ENCODE measurements around the gene MOB3C. TPM values are rescaled to one million over a fixed set of nuclear protein-coding genes. Genes with fewer than 3 reads are reported as not detected.

MOB3C gene
- total RNA-seq, 1 experiment from 2014 or later, result 13.2 TPM

- no peaks in the 10 kb centered on the region for H3F3A ChIP-seq (ENCODE audit: low read length, unreplicated experiment)
- ChIA-PET CTCF (no interaction called here), POLR2A (ENCODE audit: unreplicated experiment) (no interaction called here)
- no peak overlapping the region for H3K4me3 ChIP-seq (ENCODE audit: low read length)
- intact Hi-C loops (cut with micrococcal nuclease), result no loop called here
- no peaks in the 10 kb centered on the region for H3K79me2 ChIP-seq (ENCODE audit: low read length)
- H3K27ac ChIP-seq (ENCODE audit: low read length), result no peak overlapping the region
- no peak overlapping the region for H3K4me2 ChIP-seq (ENCODE audit: low read length)
- H3K9ac ChIP-seq (ENCODE audit: low read length), result no peak overlapping the region
- ATAC-seq (no peak), DNase-seq (no peak)
- no peaks in the 10 kb centered on the region; the same call in 1 of the 2 replicates for H3K36me3 ChIP-seq (ENCODE audit: low read depth, low read length)
- no TSS peak for BruUV-seq (replicated peaks)
- H3K27me3 ChIP-seq (ENCODE audit: low read length), result no peaks in the 10 kb centered on the region
- TF ChIP-seq, protein P1, sequence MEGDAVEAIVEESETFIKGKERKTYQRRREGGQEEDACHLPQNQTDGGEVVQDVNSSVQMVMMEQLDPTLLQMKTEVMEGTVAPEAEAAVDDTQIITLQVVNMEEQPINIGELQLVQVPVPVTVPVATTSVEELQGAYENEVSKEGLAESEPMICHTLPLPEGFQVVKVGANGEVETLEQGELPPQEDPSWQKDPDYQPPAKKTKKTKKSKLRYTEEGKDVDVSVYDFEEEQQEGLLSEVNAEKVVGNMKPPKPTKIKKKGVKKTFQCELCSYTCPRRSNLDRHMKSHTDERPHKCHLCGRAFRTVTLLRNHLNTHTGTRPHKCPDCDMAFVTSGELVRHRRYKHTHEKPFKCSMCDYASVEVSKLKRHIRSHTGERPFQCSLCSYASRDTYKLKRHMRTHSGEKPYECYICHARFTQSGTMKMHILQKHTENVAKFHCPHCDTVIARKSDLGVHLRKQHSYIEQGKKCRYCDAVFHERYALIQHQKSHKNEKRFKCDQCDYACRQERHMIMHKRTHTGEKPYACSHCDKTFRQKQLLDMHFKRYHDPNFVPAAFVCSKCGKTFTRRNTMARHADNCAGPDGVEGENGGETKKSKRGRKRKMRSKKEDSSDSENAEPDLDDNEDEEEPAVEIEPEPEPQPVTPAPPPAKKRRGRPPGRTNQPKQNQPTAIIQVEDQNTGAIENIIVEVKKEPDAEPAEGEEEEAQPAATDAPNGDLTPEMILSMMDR (conservative IDR thresholded peaks at IDR 0.05; ENCODE audit: low read depth, low read length), result no peak
- TF ChIP-seq EZH2 (IDR thresholded peaks at IDR 0.05; ENCODE audit: low read length, unreplicated experiment) (no peak), EZH2phosphoT487 (IDR thresholded peaks at IDR 0.05; ENCODE audit: borderline replicate concordance, low read length) (no peak)
- H2AFZ ChIP-seq (ENCODE audit: low read length), result no peak overlapping the region
- peaks cover 5% of the 10 kb centered on the region; the same call in 1 of the 2 replicates for H3K4me1 ChIP-seq (ENCODE audit: insufficient read depth, low read length)
- H3K9me3 ChIP-seq (ENCODE audit: low read length), result no peaks in the 10 kb centered on the region
- no peaks in the 10 kb centered on the region for H4K20me1 ChIP-seq (ENCODE audit: low read length)
- H3K9me2 ChIP-seq (replicated peaks; ENCODE audit: low read length), result no peaks in the 10 kb centered on the region
Observed at GRCh38 chr1:46569884-46570725, 46.5 kb downstream of the MOB3C start.

DNA sequence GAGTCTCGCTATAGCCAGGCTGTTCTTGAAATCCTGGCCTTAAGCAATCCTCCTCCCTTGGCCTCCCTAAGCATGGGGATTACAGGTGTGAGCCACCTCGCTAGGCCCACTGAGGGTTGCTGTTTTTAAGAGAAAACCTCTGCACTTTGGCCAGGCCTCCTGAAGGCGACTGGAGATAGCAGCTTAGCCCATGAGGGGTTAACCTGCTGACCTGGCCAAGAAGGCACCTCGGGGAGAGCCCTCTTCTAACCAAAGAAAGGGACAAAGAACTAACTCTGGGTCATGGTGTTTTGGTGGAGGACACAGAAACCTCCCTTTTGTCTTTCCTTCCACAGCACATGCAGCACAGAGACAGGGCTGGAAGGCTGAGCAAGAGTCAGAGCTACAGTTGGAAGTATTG lies 47.5 kb downstream of the MOB3C start:
- no peaks in the 10 kb centered on the region for H3K9me2 ChIP-seq (replicated peaks; ENCODE audit: low read length)
- POLR2A ChIA-PET (ENCODE audit: unreplicated experiment), result no interaction called here
- no peak for DNase-seq
- no peak overlapping the region for H3K4me2 ChIP-seq (ENCODE audit: low read length)
- CTCF ChIA-PET, result no interaction called here
- no peak for ATAC-seq
- H3K79me2 ChIP-seq (ENCODE audit: low read length), result no peaks in the 10 kb centered on the region
- TF ChIP-seq EZH2phosphoT487 (IDR thresholded peaks at IDR 0.05; ENCODE audit: borderline replicate concordance, low read length) (no peak), EZH2 (IDR thresholded peaks at IDR 0.05; ENCODE audit: low read length, unreplicated experiment) (no peak)
- TF ChIP-seq, protein P1 (conservative IDR thresholded peaks at IDR 0.05; ENCODE audit: low read depth, low read length), result no peak
- H3K4me1 ChIP-seq (ENCODE audit: insufficient read depth, low read length), result peaks cover 5% of the 10 kb centered on the region; the same call in 1 of the 2 replicates
- H3K27me3 ChIP-seq (ENCODE audit: low read length), result no peaks in the 10 kb centered on the region
- H3K9me3 ChIP-seq (ENCODE audit: low read length), result no peaks in the 10 kb centered on the region
- no peaks in the 10 kb centered on the region for H4K20me1 ChIP-seq (ENCODE audit: low read length)
- BruUV-seq (replicated peaks), result no TSS peak
- H3K27ac ChIP-seq (ENCODE audit: low read length), result no peak overlapping the region
- H2AFZ ChIP-seq (ENCODE audit: low read length), result no peak overlapping the region
- no peak overlapping the region for H3K4me3 ChIP-seq (ENCODE audit: low read length)
- intact Hi-C loops (cut with micrococcal nuclease), result no loop called here
- H3F3A ChIP-seq (ENCODE audit: low read length, unreplicated experiment), result no peaks in the 10 kb centered on the region
- H3K9ac ChIP-seq (ENCODE audit: low read length), result no peak overlapping the region
- peaks cover 2% of the 10 kb centered on the region; the same call in 1 of the 2 replicates for H3K36me3 ChIP-seq (ENCODE audit: low read depth, low read length)

DNA sequence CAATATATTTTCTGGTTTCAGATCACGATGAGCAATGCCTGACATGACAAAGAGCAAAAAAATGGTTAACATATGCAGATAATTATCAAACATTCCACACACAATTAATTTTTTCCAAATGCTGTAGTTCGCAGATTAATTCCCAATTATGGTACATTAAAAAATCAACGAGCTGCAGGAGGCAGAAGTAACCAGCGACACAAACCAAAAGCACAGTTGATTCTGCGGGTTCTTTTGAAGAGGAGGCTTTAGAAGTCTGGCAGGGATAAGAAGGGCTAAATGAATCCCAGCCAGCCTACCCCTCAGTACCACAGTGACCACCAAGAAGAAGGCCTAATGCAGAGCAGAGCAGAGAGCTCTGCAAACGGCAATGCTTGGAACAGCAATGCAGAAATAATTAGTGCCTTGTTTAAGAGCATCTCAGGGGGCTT lies 48.1 kb downstream of the MOB3C start:
- ChIA-PET POLR2A (ENCODE audit: unreplicated experiment) (no interaction called here), CTCF (no interaction called here)
- no peaks in the 10 kb centered on the region for H3K9me3 ChIP-seq (ENCODE audit: low read length)
- H3K79me2 ChIP-seq (ENCODE audit: low read length), result no peaks in the 10 kb centered on the region
- DNase-seq, result no peak
- BruUV-seq (replicated peaks), result no TSS peak
- H4K20me1 ChIP-seq (ENCODE audit: low read length), result no peaks in the 10 kb centered on the region
- no peak overlapping the region for H3K27ac ChIP-seq (ENCODE audit: low read length)
- intact Hi-C loops (cut with micrococcal nuclease), result no loop called here
- H3K4me1 ChIP-seq (ENCODE audit: insufficient read depth, low read length), result peaks cover 5% of the 10 kb centered on the region; the same call in 1 of the 2 replicates
- ATAC-seq, result no peak
- no peaks in the 10 kb centered on the region for H3F3A ChIP-seq (ENCODE audit: low read length, unreplicated experiment)
- H3K36me3 ChIP-seq (ENCODE audit: low read depth, low read length), result peaks cover 2% of the 10 kb centered on the region; the same call in 1 of the 2 replicates
- H3K9me2 ChIP-seq (replicated peaks; ENCODE audit: low read length), result no peaks in the 10 kb centered on the region
- H2AFZ ChIP-seq (ENCODE audit: low read length), result no peak overlapping the region
- H3K9ac ChIP-seq (ENCODE audit: low read length), result no peak overlapping the region
- H3K4me3 ChIP-seq (ENCODE audit: low read length), result no peak overlapping the region
- H3K4me2 ChIP-seq (ENCODE audit: low read length), result no peak overlapping the region
- H3K27me3 ChIP-seq (ENCODE audit: low read length), result no peaks in the 10 kb centered on the region
- no peak for TF ChIP-seq EZH2 (IDR thresholded peaks at IDR 0.05; ENCODE audit: low read length, unreplicated experiment)
